A204.1 (cell line): ENCODE data around the gene MSANTD7.
"Not testable (repeated sequence)": the region's sequence is repeated elsewhere in the genome, so short reads cannot be mapped to it uniquely, and the experiment has no call there.

Source experiments
- FAIRE-seq: peaks from 2 replicates; lab custom pipeline; 2012; peaks lifted over from hg19 to GRCh38; lab: Jason Lieb, UNC

MSANTD7 gene

DNA sequence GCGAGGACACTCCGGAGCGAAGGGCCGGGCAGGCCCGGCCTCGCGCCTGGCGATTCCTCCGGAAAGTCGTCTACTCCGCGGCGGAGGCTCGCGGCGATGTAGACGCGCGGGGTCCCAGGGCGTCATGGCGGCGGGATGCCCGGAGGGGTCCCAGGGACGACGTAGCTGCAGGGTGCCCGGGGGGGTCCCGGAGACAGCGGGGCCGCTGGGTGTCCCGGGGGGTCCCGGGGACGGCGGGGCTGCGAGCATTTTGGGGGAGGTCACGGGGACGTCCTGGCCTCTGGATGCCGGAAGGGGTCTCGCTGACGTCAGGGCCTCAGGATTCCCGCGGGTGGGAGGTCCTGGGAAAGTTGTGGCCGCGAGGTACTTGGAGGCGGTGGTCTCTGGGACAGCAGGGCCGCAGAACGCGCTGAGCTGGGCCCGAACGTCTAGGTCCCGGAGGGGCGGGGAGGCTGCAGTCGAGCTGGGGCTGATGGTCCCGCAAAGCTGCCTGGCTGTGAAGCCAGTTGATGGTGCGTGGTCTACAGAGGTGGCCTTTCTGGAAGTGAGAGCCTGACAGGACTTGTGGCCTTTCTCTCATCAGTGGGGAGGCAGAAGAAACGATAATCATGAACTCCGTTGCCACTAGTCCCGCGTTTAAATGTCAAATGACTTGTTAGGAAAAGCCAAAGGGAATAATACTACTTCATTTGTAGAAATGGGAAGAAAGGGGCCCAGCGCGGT lies 637 bp downstream of the MSANTD7 start:
- FAIRE-seq: no peak

DNA sequence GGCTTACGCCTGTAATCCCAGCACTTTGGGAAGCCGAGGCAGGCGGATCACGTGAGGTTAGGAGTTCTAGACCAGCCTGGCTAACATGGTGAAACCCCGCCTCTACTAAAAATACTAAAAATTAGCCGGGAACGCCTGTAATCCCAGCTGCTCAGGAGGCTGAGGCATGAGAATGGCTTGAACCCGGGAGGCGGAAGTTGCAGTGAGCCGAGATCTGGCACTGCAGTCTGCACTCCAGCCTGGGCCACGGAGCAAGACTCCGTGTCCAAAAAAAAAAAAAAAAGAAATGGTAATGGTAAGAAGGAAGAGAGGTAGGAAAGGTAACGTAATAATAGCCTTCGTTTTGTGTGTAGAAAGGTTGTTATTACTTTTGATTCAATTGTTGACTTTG lies 1.2 kb downstream of the MSANTD7 start:
- no peak for FAIRE-seq

DNA sequence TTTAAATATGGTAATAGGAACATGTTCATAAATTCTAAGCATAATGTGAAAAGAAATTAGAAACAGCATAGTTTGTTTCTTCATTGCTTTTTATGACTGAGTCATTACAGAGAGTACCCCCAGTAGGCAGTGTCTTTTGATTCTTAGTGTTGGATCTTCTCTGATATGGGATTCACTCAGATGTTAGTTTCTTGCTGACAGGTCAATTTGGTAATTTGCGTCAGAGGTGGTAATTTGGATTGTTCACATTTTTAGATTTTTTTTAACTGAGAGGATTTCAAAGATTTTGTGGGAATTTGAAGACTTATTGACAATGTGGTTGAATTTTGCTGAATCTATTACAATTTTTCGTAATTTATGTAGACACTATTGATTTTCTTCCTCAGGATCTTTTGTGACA lies 2.1 kb downstream of the MSANTD7 start:
- FAIRE-seq: no peak

DNA sequence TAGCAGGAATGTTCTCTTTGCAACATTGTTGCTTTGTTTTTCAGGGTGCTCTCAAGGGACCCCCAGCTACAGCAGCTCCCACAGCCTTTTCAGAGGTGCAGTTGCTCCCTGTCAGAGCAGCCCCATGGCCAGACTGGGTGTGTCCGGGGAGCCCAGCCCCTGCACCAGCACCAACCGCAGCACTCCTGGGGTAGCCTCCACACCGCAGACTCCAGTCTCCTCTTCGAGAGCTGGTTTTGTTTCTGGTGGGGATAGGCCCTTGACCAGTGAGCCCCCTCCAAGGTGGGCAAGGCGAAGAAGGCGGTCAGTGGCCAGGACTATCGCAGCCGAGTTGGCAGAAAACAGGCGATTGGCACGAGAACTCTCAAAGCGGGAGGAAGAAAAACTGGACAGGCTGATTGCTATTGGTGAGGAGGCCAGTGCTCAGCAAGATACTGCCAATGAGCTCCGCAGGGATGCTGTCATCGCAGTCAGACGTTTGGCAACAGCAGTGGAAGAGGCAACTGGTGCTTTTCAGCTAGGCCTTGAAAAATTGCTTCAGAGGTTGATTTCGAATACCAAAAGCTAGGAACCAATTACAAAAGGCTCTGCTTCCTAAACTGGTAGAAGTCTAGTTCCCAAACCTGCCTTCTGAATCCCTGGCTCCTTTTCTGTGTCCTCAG lies 5.4 kb downstream of the MSANTD7 start:
- no peak for FAIRE-seq

DNA sequence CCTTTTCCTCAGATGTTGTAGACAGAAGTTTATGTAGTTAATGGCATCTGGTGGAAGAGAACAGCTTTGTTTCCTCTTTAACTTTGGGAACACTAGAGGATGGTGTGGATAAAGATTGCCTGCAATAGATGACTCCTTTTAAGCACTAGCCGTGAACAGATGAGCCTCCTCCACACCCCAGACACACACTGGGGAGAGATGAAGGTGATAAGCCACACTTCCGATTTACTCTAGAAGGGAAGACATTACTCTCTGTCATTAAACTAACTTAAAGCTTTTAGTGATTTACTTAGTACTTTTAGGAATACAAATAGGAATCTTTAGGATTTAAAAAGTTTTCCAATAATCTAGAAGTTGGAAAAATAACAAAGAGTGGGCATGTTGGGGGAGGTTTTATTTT lies 6.8 kb downstream of the MSANTD7 start:
- FAIRE-seq: no peak

DNA sequence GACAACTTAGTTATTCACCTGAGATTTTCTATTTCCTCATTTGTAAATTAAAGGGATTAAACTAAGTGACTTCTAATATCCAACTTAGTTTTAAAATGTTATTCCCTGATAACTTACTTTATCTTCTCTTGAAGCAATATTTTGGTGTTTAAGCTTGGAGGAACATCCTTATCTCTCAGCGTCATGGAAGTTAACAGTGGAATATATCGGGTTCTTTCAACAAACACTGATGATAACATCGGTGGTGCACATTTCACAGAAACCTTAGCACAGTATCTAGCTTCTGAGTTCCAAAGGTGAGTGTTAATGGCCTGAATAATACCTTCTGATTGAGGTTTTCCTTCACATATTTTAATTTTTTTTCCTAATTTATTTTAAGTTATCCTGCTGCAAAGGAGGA lies 14.1 kb downstream of the MSANTD7 start:
- no peak for FAIRE-seq

DNA sequence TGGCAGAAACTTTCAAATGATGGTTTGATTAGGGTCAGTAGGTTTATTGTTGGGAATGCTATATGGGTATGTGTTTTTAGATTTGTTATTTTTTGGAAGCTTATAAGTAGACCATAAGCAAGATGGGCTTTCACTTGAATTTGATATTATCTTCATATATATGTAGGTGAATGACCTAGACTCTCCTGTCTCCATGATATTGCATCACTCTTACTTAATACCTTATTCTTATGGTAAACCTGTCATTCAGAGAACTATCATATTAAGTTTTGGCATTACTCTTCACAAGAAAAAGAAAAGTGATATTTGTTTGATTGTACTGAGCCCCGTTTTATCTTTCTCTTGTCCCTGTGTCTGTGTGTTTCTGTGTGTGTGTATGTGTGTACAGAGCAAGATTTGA lies 17.3 kb downstream of the MSANTD7 start:
- no peak for FAIRE-seq

DNA sequence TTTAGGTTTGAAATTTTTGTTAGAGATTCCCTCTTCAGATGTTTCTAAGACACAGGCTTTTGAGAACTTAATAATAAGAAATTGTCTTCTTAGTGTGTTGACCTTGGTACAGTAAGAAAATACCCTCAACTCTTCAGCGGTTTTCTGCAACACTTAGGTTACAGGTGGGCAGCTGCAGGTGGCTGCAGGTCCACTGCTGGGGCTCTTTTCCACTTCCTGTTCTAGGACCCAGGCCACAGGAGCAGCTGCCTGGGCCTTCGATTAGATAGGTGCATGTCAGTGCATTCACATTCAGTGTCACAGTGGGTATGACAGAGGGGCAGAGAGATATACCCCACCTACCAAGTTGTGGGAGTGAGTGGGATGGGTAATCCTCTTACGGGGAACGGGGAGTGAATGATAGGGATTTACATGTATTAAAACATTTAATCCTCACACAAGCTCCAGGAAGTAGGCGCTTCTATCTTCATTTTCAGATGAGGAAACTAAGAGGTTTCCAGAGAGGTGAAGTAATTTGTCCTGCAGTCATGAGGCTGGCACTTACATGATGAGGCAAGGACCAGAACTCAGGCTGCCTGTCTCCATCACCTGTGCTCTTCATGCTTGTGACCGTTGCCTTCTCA lies 20.3 kb downstream of the MSANTD7 start:
- FAIRE-seq: no peak

DNA sequence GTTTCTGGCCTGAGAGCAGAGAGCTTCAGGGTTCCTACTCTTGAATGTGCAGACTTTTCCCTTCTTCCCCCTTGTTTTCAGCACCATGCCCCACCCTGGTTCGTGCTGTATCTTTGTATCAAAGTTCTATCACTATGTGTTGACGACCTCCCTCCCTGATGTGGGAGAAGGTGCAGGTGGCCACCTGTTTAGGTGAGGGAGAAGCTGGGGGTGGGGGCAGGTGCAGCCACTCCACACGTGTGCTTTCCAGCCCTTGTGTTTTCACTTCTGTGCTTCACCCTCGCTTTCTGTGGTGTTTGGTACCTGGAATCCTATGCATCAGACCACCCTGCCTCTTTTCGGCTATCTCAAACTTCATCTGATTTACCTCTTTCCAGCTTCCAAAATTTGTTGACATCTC lies 20.9 kb downstream of the MSANTD7 start:
- no peak for FAIRE-seq

DNA sequence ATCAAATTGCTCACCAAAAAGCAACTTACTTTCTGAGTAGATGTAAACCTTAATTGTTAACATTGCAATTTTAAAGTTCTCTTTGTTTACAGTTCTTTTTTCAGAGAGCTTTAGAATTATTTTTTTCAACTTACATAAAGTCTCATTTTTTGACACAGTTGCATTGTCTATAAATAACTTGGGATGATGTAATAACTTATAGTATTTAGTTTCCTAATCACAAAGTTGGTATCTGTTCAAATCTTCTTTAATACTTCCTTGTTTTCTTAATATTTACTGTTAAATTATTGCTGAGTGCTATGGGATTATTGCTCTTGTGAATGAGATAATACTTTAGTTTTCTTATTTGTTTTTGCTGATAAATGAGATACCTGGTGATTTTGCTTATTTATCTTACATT lies 21.7 kb downstream of the MSANTD7 start:
- no peak for FAIRE-seq

DNA sequence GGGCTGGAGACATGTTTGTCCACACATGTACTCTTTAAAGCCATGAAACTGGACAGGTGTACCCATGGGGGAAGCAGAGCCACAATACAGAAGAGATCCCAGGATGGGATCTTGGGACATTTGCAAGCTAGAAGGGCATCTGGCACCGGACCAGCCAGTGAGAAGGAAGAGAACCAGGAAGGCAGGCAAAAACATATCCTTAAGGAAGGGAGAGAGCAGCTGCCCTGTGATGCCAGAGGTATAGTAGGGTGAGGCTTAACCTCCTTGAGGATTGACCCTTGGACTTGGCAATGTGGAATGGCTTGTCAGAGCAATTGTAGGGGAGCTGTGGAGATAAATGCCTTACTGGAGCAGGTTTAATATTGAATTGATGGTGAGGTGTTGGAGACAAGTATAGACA lies 22.7 kb downstream of the MSANTD7 start:
- FAIRE-seq: no peak

DNA sequence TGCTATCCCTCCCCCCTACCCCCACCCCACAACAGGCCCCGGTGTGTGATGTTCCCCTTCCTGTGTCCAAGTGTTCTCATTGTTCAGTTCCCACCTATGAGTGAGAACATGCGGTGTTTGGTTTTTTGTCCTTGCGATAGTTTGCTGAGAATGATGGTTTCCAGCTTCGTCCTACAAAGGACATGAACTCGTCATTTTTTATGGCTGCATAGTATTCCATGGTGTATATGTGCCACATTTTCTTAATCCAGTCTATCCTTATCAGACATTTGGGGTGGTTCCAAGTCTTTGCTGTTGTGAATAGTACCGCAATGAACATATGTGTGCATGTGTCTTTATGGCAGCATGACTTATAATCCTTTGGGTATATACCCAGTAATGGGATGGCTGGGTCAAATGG lies 26.4 kb downstream of the MSANTD7 start:
- not testable (repeated sequence) for FAIRE-seq

DNA sequence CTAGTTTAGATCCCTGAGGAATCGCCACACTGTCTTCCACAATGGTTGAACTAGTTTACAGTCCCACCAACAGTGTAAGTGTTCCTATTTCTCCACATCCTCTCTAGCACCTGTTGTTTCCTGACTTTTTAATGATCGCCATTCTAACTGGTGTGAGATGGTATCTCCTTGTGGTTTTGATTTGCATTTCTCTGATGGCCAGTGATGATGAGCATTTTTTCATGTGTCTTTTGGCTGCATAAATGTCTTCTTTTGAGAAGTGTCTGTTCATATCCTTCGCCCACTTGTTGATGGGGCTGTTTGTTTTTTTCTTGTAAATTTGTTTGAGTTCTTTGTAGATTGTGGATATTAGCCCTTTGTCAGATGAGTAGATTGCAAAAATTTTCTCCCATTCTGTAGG lies 26.8 kb downstream of the MSANTD7 start:
- FAIRE-seq: not testable (repeated sequence)

DNA sequence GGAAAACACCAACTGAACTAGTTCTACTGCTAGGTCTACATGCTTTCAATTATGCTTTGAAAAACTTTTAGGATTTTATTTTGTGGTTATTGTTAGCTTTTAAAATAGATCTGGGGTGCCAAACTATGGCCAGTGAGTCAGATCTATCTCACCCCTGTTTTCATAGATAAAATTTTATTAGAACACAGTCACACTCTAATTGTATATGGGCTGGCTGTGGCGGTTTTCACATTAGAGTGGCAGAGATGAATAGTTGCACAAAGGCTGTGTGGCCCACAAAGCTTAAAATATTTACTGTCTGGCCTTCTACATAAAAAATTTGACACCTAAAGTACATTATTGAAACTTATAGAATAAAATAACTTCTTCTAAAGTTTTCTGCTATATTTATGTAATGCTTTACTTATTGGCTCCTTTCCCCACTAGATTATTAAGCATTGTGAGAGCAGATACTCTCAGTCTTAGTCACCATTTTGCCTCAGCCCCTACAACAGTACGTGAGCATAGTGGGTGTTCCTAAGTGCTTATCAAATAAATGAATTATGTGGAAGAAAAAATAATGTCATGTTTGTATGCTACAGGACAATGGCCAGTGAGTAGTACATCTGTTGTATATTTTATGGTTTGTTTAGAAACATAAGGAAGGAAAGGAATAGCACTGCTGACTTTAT lies 35.1 kb downstream of the MSANTD7 start:
- no peak for FAIRE-seq

DNA sequence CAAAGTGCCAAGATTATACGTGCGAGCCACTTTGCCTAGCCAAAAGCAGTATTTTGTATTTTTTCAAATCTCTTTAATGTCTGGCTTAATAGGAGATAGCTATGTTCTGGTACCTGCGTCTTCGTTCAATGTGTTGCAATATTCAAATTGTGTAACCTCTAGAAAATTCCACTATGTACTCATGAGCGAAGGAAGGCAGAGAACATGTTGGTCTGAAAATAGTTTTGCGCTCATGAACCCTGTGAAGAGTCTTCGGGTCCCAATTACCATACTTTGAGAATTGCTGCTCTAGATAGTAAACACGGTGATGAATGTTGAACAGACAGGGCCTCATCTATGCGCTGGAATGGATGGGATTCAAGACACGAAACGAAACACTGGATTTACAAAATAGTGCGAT lies 37.8 kb downstream of the MSANTD7 start:
- no peak for FAIRE-seq

DNA sequence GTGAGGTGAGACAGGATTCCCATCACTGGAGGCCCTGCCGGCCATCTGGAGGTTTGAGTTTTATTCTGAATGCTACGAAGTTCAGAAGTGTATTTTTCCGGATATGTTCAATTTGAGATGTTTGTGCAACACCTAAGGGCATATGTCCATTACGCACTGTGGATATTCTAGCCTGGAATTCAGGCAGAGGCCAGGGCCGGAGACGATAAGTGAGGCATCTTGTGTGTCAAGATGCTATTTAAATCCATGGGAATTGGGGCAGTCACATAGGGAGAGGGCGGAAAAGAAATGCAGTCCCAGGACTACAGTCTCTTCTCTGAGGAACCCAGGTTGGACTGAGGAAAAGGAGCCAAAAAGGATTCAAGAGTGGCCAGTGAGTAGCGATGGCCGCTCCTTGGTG lies 38.7 kb downstream of the MSANTD7 start:
- FAIRE-seq: no peak

DNA sequence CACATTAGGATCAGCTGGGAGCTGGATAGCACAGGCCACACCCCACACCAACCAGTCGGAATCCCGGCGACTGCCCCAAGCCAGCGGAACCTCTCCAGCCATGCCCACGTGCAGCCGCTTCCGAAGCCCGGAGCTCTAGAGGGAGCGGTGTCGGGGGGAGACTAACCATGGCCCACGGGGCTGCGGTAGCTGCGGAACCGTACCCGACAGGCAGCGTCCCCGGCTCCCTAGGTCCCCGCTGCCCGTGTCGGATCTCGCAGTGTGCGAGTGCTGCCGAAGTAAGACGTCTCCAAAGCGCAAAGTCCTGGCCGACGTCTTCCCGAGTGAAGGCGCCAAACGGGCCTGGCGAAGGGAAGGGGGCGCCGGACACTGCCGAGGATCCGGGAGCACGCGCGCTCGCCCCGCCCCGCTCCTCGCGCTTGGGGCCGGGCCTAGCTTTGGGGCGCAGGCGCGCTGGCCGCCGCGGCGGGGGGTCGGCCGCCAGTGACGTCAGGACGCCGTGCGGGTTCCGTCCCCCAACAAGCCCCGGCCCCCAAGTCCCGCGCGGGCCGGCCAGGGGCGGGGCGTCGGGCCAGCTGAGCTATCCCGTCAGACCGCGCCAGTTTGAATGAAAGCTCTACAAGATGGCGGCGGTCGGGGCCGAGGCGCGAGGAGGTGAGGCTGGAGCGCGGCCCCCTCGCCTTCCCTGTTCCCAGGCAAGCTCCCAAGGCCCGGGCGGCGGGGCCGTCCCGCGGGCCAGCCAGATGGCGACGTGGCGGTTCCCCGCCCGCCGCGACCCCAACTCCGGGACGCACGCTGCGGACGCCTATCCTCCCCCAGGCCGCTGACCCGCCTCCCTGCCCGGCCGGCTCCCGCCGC lies 40.4 kb downstream of the MSANTD7 start, which contains the start of gene SUV39H2:
SUV39H2 (plus strand) TSS at position 601 of the 858 bp plus-strand sequence; CDS start at position 624, 23 bp downstream.
- FAIRE-seq: no peak

DNA sequence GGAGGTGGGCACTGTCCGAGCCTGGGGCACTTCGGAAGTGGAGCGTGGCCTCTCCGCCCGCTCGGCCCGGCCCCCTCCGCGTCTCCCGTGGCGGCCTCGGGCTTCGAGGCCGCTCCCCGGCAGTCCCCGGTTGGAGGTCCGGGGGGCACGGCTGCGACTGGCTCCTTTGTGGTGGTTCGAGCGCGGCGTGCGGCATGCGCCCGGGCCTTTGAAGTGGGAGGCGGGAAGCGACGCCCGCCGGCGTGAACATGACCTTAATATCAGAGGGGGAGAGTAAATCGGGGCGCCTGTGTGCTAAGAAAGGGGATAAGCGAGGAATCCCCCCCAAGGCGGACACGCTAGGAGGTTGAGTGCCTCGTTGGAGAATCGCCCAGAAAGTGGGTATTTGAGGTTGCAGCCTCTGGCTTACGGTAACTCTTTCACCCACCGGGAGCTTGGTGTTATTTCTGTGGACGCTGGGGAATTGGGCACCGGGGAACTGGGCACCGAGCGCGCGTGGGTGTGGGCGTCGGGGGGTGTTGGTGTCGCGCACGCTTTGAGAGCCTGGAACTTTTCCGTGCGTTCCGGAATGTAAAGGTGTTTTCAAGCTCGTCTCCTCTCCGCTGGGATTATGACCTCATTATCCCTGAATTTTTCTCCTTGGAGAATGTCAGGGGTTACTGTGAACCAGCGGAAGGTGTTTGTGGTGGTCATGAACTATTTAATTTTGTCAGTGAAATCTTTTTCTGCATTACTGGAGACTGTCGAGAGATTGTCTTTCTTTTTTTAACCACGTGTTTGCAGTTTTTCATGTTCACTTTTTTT lies 41.2 kb downstream of the MSANTD7 start:
- no peak for FAIRE-seq

DNA sequence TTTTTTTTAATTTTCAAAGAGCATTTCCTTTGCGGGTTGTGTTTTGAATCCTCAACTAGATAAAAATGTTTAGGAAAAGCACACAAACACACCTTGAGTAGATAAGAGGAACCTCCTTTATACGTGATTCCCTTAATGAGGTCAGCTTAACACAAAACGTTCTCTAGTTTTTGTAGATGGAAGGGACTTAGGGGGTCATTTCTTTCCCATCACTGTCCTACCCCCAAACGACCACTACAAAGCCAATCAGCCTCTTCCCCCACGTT lies 41.8 kb downstream of the MSANTD7 start:
- no peak for FAIRE-seq

DNA sequence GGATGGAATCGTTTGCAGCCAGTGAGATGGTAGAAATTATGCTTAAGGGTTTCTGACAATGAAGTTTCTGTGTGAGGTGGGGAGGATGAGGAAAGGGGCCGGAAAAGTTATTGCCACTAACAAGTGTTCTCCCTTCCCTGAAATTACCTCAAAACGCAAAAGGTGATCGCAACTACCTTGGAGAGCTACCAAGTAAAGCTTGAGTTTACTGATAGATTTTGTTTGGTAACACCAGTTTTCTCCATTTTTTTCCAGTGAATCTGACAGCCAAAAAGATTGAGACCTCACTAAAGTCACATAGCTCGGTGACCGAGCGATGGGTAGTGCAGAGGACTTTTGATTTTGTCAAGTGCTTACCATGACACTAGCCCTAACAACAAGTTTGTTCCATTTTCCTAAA lies 42.1 kb downstream of the MSANTD7 start:
- FAIRE-seq: no peak

DNA sequence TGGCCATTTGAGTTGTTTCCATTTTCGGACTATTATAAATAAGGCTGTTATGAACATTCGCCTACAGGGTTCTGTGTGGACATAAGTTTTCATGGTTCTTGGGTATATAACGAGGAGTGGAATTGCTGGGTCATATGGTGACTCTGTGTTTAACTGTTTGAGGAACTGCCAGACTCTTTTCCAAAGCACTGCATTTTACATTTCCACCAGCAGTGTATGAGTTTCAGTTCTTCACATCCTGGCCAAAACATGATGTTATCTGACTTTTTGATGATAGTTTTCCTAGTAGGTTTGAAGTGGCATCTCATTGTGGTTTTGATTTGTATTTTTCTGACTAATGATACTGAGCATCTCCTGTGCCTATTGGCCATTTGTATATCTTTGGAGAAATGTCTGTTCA lies 46.0 kb downstream of the MSANTD7 start:
- no peak for FAIRE-seq
